Measurements from ENCODE around the gene SDK2. TPM values are rescaled to one million over a fixed set of nuclear protein-coding genes. Genes with fewer than 3 reads are reported as not detected.

Gene SDK2
- total RNA-seq, 3 donors from 2014 or later (not counting 1 experiment from before 2014, with no cell fraction given) = 0.41 to 0.90 (median 0.49) TPM

GRCh38 chr17:73338050-73338521 is 306.2 kb downstream of the SDK2 start:
- H3K4me3 ChIP-seq (ENCODE audit: low read length) = no peak overlapping the region
- H3K9me3 Mint-ChIP-seq = no peaks in the 10 kb centered on the region
- no peaks in the 10 kb centered on the region for H3K27me3 ChIP-seq (ENCODE audit: control insufficient read depth, insufficient read depth, low read length)
- peaks cover 0 to 4% of the 10 kb centered on the region in 2 donors for H3K4me1 Mint-ChIP-seq
- H3K4me3 Mint-ChIP-seq = no peak overlapping the region
- no peak overlapping the region for H3K27ac Mint-ChIP-seq
- no peaks in the 10 kb centered on the region for H3K36me3 Mint-ChIP-seq
- no peaks in the 10 kb centered on the region for H3K27me3 Mint-ChIP-seq (ENCODE audit: low read depth in 2 of 2)
- no peak overlapping the region for H3K27ac ChIP-seq (ENCODE audit: low read length)
- DNase-seq (no peak), ATAC-seq (no peak)
- no peaks in the 10 kb centered on the region for H3K36me3 ChIP-seq (ENCODE audit: control insufficient read depth, insufficient read depth, low read length)
- H3K9me3 ChIP-seq (ENCODE audit: control insufficient read depth, insufficient read depth, low read length) = no peaks in the 10 kb centered on the region
- WGBS (ENCODE audit: insufficient coverage) = 86% methylated on average over 12 of the region's 13 CpGs
- H3K4me1 ChIP-seq (ENCODE audit: control insufficient read depth, insufficient read depth, low read length) = no peaks in the 10 kb centered on the region
- intact Hi-C loops (cut with micrococcal nuclease) = no loop called here
- TF ChIP-seq CTCF (IDR thresholded peaks at IDR 0.05) = no peak

- ATAC-seq (no peak), DNase-seq (no peak)
- H3K27me3 ChIP-seq (ENCODE audit: control insufficient read depth, insufficient read depth, low read length) = no peaks in the 10 kb centered on the region
- no peak for TF ChIP-seq CTCF (IDR thresholded peaks at IDR 0.05)
- intact Hi-C loops (cut with micrococcal nuclease) = no loop called here
- no peak overlapping the region for H3K27ac ChIP-seq (ENCODE audit: low read length)
- no peak overlapping the region for H3K4me3 ChIP-seq (ENCODE audit: low read length)
- no peaks in the 10 kb centered on the region for H3K9me3 Mint-ChIP-seq
- no peaks in the 10 kb centered on the region for H3K36me3 ChIP-seq (ENCODE audit: control insufficient read depth, insufficient read depth, low read length)
- H3K4me1 Mint-ChIP-seq = peaks cover 0 to 4% of the 10 kb centered on the region in 2 donors
- H3K27ac Mint-ChIP-seq = no peak overlapping the region
- no peaks in the 10 kb centered on the region for H3K4me1 ChIP-seq (ENCODE audit: control insufficient read depth, insufficient read depth, low read length)
- no peaks in the 10 kb centered on the region for H3K9me3 ChIP-seq (ENCODE audit: control insufficient read depth, insufficient read depth, low read length)
- no peaks in the 10 kb centered on the region for H3K36me3 Mint-ChIP-seq
- H3K27me3 Mint-ChIP-seq (ENCODE audit: low read depth in 2 of 2) = no peaks in the 10 kb centered on the region
- H3K4me3 Mint-ChIP-seq = no peak overlapping the region
- 70% methylated on average over 3 of the region's 4 CpGs for WGBS (ENCODE audit: insufficient coverage)
These were observed 306.9 kb downstream of the SDK2 start for GRCh38 chr17:73337330-73337710.

GRCh38 chr17:73336408-73337329 is 307.6 kb downstream of the SDK2 start:
- no peak for TF ChIP-seq CTCF (IDR thresholded peaks at IDR 0.05)
- H3K4me1 ChIP-seq (ENCODE audit: control insufficient read depth, insufficient read depth, low read length) = no peaks in the 10 kb centered on the region
- DNase-seq (no peak), ATAC-seq (no peak)
- Mint-ChIP-seq H3K36me3 (no peaks in the 10 kb centered on the region), H3K4me3 (no peak overlapping the region), H3K4me1 (peaks cover 0 to 4% of the 10 kb centered on the region in 2 donors), H3K27me3 (ENCODE audit: low read depth in 2 of 2) (no peaks in the 10 kb centered on the region), H3K9me3 (no peaks in the 10 kb centered on the region), H3K27ac (no peak overlapping the region)
- no peak overlapping the region for H3K4me3 ChIP-seq (ENCODE audit: low read length)
- H3K9me3 ChIP-seq (ENCODE audit: control insufficient read depth, insufficient read depth, low read length) = no peaks in the 10 kb centered on the region
- no peak overlapping the region for H3K27ac ChIP-seq (ENCODE audit: low read length)
- H3K36me3 ChIP-seq (ENCODE audit: control insufficient read depth, insufficient read depth, low read length) = no peaks in the 10 kb centered on the region
- WGBS (ENCODE audit: insufficient coverage) = 87% methylated on average over 13 of the region's 13 CpGs
- intact Hi-C loops (cut with micrococcal nuclease) = no loop called here
- H3K27me3 ChIP-seq (ENCODE audit: control insufficient read depth, insufficient read depth, low read length) = no peaks in the 10 kb centered on the region
